AG04450 (cell line): ENCODE results near the gene LSP1. TPM values are rescaled to one million over a fixed set of nuclear protein-coding genes. Genes with fewer than 3 reads are reported as not detected.

ENCODE experiments used
- CTCF ChIA-PET: fragments of 300-600, 350-600 bp; formaldehyde crosslinking; extraction: SDS; loops from one replicate; lab custom pipeline; 2022; ENCODE audit warnings: antibody characterized with exemption, inconsistent platforms; lab: Charles Lee
- POLR2A ChIA-PET: fragments of 350-600 bp; formaldehyde crosslinking; extraction: SDS; loops from one replicate; lab custom pipeline; 2021; ENCODE audit warnings: antibody characterized with exemption, inconsistent platforms; lab: Yijun Ruan, JAX
- DNase-seq: peaks from one replicate; pipeline ENCODE4 v3.0.0-alpha.2; 2011; ENCODE audit warnings: low read depth, low spot score
- H3K27ac ChIP-seq: one replicate; pipeline ENCODE4 v1.5.1; 2012; ENCODE audit warnings: low read depth, low read length, control low read depth
- H3K27me3 ChIP-seq: one replicate; pipeline ENCODE4 v1.6.0; 2012; ENCODE audit warnings: low read length; ENCODE audit not compliant: control insufficient read depth, insufficient read depth
- H3K4me3 ChIP-seq: 2 replicates; pipeline ENCODE4 v1.5.1; 2011; ENCODE audit warnings: mild to moderate bottlenecking, low read depth, low read length, control low read depth
- H3K9me3 ChIP-seq: 2 replicates; pipeline ENCODE4 v1.5.1; 2012; ENCODE audit warnings: low read length; ENCODE audit not compliant: control insufficient read depth, insufficient read depth
- CTCF ChIP-seq: IDR thresholded peaks from 2 replicates; pipeline ENCODE4 v1.5.1; 2011; ENCODE audit warnings: low read depth, low read length, control low read depth, inconsistent platforms
- polyA plus RNA-seq: library from polyadenylated mRNA; depleted of rRNA; stranded (reverse); fragments of >200 nt; gene quantifications from 2 replicates; pipeline ENCODE4 v1.2.3, GENCODE V29; 2011

LSP1 gene
- polyA plus RNA-seq, 1 experiment = not detected

GRCh38 chr11:1931341-1932104, 78.6 kb downstream of the LSP1 start:
- no peak for DNase-seq
- ChIA-PET POLR2A (interaction anchor here (0.7 kb wide), 1 partner anchor 54 kb away, joined by 7 read pairs; no protein-coding TSS in a partner anchor), CTCF (interaction anchor here (0.6 to 1.3 kb wide), 2 partner anchors 49 to 253 kb away, joined by 5 to 9 read pairs; no protein-coding TSS in a partner anchor)

GRCh38 chr11:1932105-1932480, 79.2 kb downstream of the LSP1 start:
- ChIA-PET POLR2A (interaction anchor here (0.6 kb wide), 1 partner anchor 27 kb away, joined by 5 read pairs; no protein-coding TSS in a partner anchor), CTCF (interaction anchor here (0.6 to 1.3 kb wide), 2 partner anchors 50 to 254 kb away, joined by 5 to 9 read pairs; no protein-coding TSS in a partner anchor)
- no peak for DNase-seq
- Histone ChIP-seq H3K27ac (no peak overlapping the region), H3K4me3 (no peak overlapping the region), H3K27me3 (peaks cover 8% of the 10 kb centered on the region), H3K9me3 (no peaks in the 10 kb centered on the region)
- TF ChIP-seq CTCF = no peak

More at GRCh38 chr11:1931341-1932104, 78.6 kb downstream of the LSP1 start:
- no peak overlapping the region for H3K4me3 ChIP-seq
- no peak overlapping the region for H3K27ac ChIP-seq
- peaks cover 8% of the 10 kb centered on the region for H3K27me3 ChIP-seq
- no peak for TF ChIP-seq CTCF
- H3K9me3 ChIP-seq = no peaks in the 10 kb centered on the region

GRCh38 chr11:1932681-1933080, 79.8 kb downstream of the LSP1 start:
- peaks cover 8% of the 10 kb centered on the region for H3K27me3 ChIP-seq
- H3K9me3 ChIP-seq = no peaks in the 10 kb centered on the region
- no peak for DNase-seq
- CTCF ChIA-PET = no interaction called here
- POLR2A ChIA-PET = interaction anchor here (0.6 kb wide), 1 partner anchor 28 kb away, joined by 5 read pairs; no protein-coding TSS in a partner anchor
- TF ChIP-seq CTCF = no peak
- H3K27ac ChIP-seq = no peak overlapping the region
- H3K4me3 ChIP-seq = no peak overlapping the region

GRCh38 chr11:1933416-1934334, 80.8 kb downstream of the LSP1 start:
- Histone ChIP-seq H3K27me3 (peaks cover 8% of the 10 kb centered on the region), H3K4me3 (no peak overlapping the region), H3K27ac (no peak overlapping the region), H3K9me3 (no peaks in the 10 kb centered on the region)
- ChIA-PET CTCF (no interaction called here), POLR2A (no interaction called here)
- no peak for TF ChIP-seq CTCF
- no peak for DNase-seq
